Keratinocyte (primary cell): ENCODE measurements around the gene TMEM161A.

Experiments
- EZH2 ChIP-seq: IDR thresholded peaks from one replicate; pipeline ENCODE4 v1.6.1; 2012; ENCODE audit warnings: inconsistent platforms, mild to moderate bottlenecking, low read length, moderate library complexity
- TF ChIP-seq, protein P1 (sequence below), 3 experiments: IDR thresholded peaks in 1 of 3; conservative IDR thresholded peaks in 1 of 3; optimal IDR thresholded peaks in 1 of 3; 2 replicates in 2 of 3; 3 replicates in 1 of 3; pipeline versions ENCODE3 to v1.5.1; 2011; ENCODE audit warnings: low read length in 3 of 3, mild to moderate bottlenecking in 3 of 3, moderate library complexity in 2 of 3, control low read depth in 1 of 3, inconsistent platforms in 1 of 3; ENCODE audit not compliant: insufficient read depth in 2 of 3; ENCODE audit errors: extremely low read depth in 1 of 3

DNA sequence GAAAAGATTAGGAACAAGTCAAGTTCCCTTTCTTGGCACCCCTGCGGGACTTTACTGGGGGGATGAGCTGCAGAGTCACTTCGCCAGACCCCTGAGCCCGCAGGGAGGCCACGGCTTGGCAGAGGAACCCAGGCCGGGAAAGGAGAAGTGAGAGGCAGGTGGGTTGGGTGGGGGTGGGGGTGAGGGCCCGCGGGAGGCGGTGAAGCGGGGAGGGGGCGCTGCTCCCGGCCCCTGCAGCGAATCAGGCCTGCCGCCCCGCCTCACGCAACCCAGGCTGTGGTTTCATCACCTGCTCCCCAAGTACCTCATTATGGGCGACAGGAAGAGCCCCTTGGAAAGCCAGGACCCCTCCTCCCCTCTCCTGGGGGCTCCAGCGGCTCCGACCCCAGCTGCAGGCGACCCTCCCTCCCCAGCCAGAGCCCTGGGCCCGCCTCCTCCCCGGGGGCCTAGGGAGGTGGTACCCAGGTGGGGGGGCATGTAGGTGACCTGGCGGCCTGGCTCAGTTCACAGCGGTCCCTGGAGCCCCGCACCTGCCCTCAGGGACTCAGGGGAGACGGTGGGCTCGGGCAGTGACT, 22.3 kb upstream of the TMEM161A start:
- TF ChIP-seq, protein P1, sequence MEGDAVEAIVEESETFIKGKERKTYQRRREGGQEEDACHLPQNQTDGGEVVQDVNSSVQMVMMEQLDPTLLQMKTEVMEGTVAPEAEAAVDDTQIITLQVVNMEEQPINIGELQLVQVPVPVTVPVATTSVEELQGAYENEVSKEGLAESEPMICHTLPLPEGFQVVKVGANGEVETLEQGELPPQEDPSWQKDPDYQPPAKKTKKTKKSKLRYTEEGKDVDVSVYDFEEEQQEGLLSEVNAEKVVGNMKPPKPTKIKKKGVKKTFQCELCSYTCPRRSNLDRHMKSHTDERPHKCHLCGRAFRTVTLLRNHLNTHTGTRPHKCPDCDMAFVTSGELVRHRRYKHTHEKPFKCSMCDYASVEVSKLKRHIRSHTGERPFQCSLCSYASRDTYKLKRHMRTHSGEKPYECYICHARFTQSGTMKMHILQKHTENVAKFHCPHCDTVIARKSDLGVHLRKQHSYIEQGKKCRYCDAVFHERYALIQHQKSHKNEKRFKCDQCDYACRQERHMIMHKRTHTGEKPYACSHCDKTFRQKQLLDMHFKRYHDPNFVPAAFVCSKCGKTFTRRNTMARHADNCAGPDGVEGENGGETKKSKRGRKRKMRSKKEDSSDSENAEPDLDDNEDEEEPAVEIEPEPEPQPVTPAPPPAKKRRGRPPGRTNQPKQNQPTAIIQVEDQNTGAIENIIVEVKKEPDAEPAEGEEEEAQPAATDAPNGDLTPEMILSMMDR (optimal IDR thresholded peaks at IDR 0.05 in 1 of 3, IDR thresholded peaks at IDR 0.05 in 1 of 3, conservative IDR thresholded peaks at IDR 0.05 in 1 of 3; ENCODE audit: extremely low read depth in 1 of 3, insufficient read depth in 2 of 3, low read length in 3 of 3): no peak
- no peak for TF ChIP-seq EZH2
